ENCODE results near the gene IMP3. TPM values are rescaled to one million over a fixed set of nuclear protein-coding genes. Genes with fewer than 3 reads are reported as not detected.

IMP3 gene
- total and polyA plus RNA-seq, 9 of the 15 experiments (the other 6 are each of a cell fraction or from before 2014, with no cell fraction given) = 14.5 to 160 (median 74.4) TPM

DNA sequence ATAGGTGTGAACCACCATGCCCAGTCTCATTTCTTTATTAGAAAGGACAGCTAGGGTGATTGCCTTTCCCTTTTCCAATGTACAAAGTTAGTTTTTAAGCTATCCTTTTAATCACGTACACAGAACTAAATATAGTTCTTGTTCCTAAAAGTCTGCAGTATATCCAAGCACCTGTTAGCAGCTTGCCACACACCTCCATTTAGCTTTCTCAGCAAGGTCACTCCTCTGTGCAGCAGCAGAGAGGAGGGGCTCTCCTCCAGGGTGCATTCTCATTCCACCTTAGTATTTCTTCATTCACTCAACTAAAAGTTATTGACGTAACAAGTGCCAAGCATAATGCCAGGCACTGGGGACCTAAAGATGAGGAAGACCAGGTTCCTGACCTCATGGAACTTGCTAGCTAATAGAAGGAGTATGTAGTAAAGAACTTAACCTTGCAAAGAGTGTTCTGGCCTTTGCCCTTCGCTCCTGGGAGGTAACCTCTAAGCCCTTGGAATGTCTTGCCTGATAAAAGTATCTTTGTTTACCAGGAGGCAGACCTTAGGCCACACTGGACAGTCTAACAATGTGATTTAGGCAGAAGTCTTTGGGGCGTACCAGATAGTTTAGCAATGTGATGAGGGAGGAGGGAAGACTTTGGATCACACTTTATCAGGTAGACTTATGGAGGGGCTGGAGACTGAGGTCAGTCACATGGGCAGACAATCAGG, 48.2 kb downstream of the IMP3 start (continued):
- TF ChIP-seq, protein P1, sequence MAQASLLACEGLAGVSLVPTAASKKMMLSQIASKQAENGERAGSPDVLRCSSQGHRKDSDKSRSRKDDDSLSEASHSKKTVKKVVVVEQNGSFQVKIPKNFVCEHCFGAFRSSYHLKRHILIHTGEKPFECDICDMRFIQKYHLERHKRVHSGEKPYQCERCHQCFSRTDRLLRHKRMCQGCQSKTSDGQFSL (CRISPR knock-in tag; IDR thresholded peaks at IDR 0.05) = no peak
- TF ChIP-seq, protein P1 (tag; IDR thresholded peaks at IDR 0.05) = no peak
- TF ChIP-seq CREM (IDR thresholded peaks at IDR 0.05; ENCODE audit: low read depth) = no peak
- peak; percentile 83 for TF ChIP-seq ESRRA (IDR thresholded peaks at IDR 0.05; ENCODE audit: borderline replicate concordance, low read depth)
- TF ChIP-seq SOX6 (IDR thresholded peaks at IDR 0.05) = peak; percentile 55
- TF ChIP-seq ARID1B (IDR thresholded peaks at IDR 0.05) = peak; percentile 77
- TF ChIP-seq, protein P2, sequence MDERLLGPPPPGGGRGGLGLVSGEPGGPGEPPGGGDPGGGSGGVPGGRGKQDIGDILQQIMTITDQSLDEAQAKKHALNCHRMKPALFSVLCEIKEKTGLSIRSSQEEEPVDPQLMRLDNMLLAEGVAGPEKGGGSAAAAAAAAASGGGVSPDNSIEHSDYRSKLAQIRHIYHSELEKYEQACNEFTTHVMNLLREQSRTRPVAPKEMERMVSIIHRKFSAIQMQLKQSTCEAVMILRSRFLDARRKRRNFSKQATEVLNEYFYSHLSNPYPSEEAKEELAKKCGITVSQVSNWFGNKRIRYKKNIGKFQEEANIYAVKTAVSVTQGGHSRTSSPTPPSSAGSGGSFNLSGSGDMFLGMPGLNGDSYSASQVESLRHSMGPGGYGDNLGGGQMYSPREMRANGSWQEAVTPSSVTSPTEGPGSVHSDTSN (CRISPR knock-in tag; IDR thresholded peaks at IDR 0.05; ENCODE audit: low read depth) = no peak
- TF ChIP-seq, protein P2 (tag; conservative IDR thresholded peaks at IDR 0.05; ENCODE audit: low read depth) = no peak
- peak; percentile 33; the same call in 1 of the 2 replicates for TF ChIP-seq DPF2 (IDR thresholded peaks at IDR 0.05)
- TF ChIP-seq NCOR1 (IDR thresholded peaks at IDR 0.05) = peak; percentile 70
- no peak; the same call in 1 of the 2 replicates for TF ChIP-seq BCOR (IDR thresholded peaks at IDR 0.05)
- no peak for TF ChIP-seq PYGO2 (tag; IDR thresholded peaks at IDR 0.05)
- peak; percentile 15; the same call in 1 of the 2 replicates for TF ChIP-seq NFIC (IDR thresholded peaks at IDR 0.05)
- peak; percentile 39; the same call in 1 of the 2 replicates for TF ChIP-seq MTA2 (IDR thresholded peaks at IDR 0.05; ENCODE audit: low read depth)
- peak; percentile 91 for TF ChIP-seq KDM1A (IDR thresholded peaks at IDR 0.05)
- TF ChIP-seq, protein P3, sequence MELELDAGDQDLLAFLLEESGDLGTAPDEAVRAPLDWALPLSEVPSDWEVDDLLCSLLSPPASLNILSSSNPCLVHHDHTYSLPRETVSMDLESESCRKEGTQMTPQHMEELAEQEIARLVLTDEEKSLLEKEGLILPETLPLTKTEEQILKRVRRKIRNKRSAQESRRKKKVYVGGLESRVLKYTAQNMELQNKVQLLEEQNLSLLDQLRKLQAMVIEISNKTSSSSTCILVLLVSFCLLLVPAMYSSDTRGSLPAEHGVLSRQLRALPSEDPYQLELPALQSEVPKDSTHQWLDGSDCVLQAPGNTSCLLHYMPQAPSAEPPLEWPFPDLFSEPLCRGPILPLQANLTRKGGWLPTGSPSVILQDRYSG (tag; conservative IDR thresholded peaks at IDR 0.05; ENCODE audit: low read depth) = no peak
- TF ChIP-seq, protein P4, sequence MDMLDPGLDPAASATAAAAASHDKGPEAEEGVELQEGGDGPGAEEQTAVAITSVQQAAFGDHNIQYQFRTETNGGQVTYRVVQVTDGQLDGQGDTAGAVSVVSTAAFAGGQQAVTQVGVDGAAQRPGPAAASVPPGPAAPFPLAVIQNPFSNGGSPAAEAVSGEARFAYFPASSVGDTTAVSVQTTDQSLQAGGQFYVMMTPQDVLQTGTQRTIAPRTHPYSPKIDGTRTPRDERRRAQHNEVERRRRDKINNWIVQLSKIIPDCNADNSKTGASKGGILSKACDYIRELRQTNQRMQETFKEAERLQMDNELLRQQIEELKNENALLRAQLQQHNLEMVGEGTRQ (CRISPR knock-in tag; IDR thresholded peaks at IDR 0.05) = no peak
- TF ChIP-seq TEAD4 (IDR thresholded peaks at IDR 0.05; ENCODE audit: low read length) = peak; percentile 68
- TF ChIP-seq TEAD4 (CRISPR knock-in tag; IDR thresholded peaks at IDR 0.05; ENCODE audit: borderline replicate concordance) = no peak
- TF ChIP-seq L3MBTL2 (IDR thresholded peaks at IDR 0.05) = no peak
- no peak for TF ChIP-seq ATF7 (IDR thresholded peaks at IDR 0.05)
- TF ChIP-seq U2AF1 (optimal IDR thresholded peaks at IDR 0.05; ENCODE audit: low read depth, low read length) = no peak
- TF ChIP-seq PHF21A (IDR thresholded peaks at IDR 0.05; ENCODE audit: borderline replicate concordance, low read depth) = no peak
